Measurements from ENCODE around the gene TXNDC15.
"Not testable (repeated sequence)": the region's sequence is repeated elsewhere in the genome, so short reads cannot be mapped to it uniquely, and the experiment has no call there.

TXNDC15 gene

DNA sequence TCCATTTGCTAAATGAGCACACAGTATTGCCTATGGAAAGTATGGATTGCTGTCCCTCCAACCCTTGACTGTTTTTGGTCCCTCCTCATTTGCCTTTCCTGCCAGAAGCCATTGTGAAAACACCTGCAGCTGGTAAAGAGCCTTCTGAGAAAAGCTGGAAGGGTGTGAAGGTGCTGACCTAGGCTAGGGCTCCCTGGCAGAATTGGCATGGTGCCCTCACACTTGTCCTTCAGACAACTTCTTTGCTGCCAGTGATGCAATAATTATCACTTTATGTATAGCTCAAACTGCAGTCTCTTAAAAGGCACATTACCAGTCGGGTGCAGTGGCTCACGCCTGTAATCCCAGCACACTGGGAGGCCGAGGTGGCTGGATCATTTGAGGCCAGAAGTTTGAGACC lies 4.2 kb downstream of the TXNDC15 start:
- no peak for DNase-seq

DNA sequence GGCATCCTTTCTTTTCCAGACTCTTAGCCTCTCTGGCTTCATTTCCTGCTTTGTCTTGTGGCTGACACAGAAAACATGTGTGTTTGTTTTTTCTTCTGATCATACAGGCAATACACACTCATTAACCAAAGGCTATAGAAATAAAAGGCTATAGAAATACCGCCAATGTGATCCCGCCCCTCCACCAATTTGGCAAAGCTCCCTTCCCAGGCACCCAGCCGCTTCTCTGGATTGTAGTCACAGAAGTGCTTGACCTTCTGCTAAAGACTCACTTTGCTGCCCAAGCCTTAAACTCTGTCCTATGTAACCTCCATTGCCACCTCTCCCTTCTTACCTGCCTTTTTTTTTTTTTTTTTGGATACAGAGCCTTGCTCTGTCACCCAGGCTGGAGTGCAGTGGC lies 5.3 kb downstream of the TXNDC15 start:
- no peak for DNase-seq

DNA sequence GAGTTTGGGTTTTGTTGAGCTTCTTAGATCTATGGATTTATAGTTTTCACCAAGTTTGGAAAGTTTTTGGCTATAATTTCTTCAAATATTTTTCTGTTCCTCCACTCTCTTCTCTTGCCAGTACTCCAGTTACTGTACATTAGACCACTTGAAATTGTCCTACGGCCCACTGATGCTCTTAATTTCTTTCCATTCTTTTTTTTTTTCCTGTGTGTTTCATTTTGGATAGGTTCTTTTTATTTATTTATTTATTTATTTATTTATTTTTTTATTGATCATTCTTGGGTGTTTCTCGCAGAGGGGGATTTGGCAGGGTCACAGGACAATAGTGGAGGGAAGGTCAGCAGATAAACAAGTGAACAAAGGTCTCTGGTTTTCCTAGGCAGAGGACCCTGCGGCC lies 6.8 kb downstream of the TXNDC15 start:
- DNase-seq, result not testable (repeated sequence)

DNA sequence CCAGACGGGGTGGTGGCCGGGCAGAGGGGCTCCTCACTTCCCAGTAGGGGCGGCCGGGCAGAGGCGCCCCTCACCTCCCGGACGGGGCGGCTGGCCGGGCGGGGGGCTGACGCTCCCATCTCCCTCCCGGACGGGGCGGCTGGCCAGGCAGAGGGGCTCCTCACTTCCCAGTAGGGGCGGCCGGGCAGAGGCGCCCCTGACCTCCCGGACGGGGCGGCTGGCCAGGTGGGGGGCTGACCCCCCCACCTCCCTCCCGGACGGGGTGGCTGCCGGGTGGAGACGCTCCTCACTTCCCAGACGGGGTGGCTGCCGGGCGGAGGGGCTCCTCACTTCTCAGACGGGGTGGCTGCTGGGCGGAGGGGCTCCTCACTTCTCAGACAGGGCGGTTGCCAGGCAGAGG lies 7.5 kb downstream of the TXNDC15 start:
- DNase-seq, result not testable (repeated sequence)

DNA sequence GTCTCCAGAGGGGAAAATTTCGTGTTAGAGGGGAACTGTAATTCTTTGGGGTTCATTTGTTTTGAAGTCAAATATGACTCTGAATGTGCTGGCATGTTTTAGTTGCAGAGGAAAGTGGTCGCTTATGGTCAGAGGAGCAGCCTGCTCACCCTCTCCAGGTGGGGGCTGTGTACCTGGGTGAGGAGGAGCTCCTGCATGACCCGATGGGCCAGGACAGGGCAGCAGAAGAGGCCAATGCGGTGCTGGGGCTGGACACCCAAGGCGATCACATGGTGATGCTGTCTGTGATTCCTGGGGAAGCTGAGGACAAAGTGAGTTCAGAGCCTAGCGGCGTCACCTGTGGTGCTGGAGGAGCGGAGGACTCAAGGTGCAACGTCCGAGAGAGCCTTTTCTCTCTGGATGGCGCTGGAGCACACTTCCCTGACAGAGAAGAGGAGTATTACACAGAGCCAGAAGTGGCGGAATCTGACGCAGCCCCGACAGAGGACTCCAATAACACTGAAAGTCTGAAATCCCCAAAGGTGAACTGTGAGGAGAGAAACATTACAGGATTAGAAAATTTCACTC lies 13.5 kb downstream of the TXNDC15 start:
- DNase-seq, result no peak

DNA sequence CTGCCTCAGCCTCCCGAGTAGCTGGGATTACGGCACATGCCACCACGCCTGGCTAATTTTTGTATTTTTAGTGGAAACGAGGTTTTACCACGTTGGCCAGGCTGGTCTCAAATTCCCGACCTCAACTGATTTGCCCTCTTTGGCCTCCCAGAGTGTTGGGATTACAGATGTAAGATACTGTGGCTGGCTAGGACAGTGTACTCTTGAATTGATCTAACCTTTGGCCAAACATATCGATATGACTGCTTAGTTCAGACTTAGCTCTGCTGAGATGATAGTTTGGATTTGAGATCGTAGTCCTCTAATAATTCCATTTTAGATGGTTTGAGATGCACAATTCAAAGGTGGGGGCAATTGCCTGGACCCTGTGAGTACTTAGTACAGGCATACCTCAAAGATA lies 15.2 kb downstream of the TXNDC15 start:
- no peak for DNase-seq

DNA sequence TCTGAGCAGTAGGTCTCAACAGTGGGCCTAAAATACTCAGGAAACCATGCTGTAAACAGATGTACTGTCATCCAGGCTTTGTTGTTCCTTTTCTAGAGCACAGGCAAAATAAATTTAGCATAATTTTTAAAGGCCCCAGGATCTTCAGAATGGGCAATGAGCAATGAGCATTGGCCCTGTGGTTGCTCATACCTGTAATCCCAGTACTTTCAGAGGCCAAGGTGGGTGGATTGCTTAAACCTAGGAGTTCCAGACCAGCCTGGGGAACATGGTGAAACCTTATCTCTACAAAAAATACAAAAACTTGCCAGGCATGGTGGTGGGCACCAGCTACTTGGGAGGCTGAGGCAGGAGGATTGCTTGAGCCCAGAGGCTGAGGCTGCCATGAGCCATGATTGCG lies 17.3 kb downstream of the TXNDC15 start:
- DNase-seq, result no peak

DNA sequence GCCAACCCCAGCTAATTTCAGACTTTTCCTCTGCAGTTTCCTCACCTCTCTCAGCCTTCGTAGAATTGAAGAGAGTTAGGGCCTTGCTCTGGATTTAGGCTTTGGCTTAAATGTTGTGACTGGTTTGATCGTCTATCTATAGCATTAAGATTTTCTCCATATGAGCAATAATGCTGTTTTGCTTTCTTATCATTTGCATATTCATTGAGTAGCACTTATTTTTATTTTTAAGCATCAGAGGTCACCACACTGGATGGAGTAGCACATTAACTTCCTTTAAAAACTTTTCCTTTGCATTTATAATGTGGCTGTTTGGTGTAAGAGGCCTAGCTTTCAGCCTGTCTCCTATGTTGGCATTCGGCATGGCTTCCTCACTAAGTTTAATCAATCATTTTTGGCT lies 18.1 kb downstream of the TXNDC15 start:
- no peak for DNase-seq

DNA sequence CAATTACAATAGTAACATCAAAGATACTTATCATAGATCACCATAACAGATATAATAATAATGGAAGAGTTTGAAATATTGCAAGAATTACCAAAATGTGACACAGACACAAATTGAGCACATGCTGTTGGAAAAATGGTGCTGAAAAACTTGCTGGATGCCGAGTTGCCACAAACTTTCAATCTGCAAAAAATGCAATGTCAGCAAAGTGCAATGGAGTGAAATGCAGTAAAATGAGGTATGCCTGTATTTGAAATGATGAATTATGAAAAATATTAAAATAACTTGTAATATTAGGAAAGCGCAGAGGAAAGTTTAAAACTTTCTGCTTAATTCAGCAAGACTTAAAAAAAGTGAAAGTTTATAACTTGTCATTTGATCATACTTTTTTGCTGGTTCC lies 18.8 kb downstream of the TXNDC15 start:
- no peak for DNase-seq

DNA sequence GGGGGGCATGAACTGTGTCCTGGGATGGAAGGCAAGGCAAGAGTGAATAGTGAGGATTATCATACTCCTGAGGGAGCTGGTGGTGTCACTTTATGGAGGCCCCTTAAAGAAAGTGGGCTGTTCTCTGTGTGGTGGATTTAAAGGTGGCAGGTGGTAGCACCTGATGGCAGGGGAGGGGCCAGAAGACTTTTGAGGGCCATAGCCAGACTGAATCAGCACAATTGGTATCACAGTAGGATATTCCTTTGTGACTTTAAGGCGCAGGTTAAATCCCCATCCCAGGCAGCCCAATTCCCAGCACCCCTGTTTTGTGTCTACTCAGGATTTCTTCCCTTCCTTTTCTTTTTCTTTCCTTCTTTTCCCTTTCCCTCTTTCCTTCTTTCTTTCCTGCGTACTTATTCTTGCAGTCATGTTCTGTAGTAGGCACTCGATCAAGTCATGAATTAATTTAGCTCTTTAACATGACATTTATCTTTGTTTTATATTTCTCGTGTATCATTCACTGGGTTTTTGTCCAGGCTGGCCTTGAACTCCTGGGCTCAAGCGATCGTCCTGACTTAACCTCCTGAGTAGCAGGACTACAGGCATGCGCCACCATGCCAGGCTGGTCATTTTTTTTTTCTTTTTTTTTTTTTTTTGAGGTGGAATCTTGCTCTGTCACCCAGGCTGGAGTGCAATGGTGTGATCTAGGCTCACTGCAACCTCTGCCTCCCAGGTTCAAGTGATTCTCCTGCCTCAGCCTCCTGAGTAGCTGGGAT lies 19.8 kb downstream of the TXNDC15 start:
- DNase-seq, result no peak

DNA sequence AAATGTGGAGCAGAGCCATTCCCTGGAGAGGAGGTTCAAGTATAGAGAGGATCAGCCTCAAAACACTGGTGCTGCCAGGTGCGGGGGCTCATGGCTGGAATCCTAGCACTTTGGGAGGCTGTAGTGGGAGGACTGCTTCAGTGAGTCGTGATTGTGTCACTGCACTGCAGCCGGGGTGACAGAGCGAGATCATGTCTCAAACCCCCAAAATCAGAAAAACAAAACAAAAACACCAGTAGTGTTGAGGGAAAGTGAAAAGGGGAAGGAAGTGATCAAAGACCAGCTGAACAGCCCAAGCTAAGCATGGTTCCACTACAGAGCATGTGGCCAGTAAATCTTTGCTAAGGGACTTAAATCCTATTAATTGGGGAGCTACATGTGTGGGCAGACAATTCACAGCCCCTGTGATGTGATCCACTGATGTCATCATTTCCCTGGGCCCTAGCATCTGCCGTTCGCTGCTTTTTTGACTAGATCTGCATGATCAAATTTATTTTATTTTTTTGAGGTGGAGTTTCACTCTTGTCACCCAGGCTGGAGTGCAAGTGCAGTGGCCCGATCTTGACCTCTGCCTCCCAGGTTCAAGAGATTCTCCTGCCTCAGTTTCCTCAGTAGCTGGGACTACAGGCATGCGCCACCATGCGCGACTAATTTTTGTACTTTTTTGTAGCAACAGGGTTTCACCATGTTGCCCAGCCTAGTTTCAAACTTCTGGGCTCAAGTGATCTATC lies 28.1 kb downstream of the TXNDC15 start:
- DNase-seq, result no peak

DNA sequence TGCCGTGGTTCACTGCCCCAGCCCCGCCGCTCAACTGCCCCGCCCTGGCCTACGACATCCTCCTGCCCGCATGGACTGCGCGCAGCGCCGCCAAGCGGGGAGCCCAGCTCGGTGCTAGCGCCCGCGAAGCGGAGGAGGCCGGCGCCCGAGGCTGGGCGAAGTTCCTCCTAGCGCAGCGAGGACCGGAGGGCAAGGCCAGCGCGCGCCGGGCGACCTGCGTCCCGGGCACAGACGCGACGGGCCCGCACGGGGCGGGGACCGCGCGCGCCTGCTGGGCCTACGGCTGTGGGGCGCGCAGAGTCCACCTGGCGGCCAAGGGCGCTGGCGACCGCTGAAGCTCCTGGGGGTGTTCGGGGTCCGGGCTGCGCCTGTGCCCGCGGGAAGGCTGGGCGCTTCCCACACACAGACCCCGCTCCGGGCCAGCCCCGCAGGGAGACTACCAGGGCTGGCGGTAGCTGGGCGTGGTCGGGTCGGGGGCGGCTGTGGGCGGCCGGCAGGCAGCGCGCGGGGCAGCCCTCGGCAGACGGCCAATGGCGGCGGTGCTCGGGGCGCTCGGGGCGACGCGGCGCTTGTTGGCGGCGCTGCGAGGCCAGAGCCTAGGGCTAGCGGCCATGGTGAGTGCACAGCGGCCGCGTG lies 30.6 kb downstream of the TXNDC15 start, which contains the start of gene PCBD2:
PCBD2 (plus strand) TSS at position 522 of the 636 bp plus-strand sequence; CDS start at position 531, 9 bp downstream.
- peak; percentile 93 for DNase-seq

DNA sequence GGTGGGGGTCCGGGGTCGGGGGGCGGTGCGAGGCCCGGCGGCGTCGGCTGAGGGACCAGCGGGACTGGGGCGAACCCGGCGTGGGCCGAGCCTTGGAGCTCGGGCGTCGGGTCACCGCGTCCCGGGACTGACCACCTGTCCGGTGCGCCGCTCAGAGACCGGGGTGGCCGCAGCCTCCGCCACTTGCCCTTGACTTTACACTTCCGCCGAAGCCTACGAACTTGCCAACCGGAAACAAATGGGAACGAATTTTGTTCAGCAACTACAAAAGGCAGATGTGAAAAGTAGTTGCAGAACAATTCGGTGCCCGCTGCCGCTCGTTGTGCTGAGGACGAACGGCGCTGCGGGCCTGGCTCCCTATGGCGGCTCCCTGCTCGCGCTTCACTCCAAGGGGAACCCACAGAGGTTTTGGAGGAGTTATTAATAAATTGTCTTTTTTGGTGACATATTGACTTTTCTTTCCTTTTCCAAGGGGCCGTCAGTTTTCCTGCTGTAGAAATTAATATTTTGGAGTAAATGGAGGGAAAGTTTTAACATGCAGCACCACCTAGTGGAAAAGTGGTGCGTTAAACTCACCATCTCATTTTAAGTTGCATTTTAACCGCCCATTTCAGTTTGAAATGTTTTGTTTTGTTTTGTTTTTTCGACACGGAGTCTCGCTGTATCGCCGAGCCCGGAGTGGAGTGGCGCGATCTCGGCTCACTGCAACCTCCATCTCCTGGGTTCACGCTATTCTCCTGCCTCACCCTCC lies 31.2 kb downstream of the TXNDC15 start:
- DNase-seq, result peak; percentile 77

DNA sequence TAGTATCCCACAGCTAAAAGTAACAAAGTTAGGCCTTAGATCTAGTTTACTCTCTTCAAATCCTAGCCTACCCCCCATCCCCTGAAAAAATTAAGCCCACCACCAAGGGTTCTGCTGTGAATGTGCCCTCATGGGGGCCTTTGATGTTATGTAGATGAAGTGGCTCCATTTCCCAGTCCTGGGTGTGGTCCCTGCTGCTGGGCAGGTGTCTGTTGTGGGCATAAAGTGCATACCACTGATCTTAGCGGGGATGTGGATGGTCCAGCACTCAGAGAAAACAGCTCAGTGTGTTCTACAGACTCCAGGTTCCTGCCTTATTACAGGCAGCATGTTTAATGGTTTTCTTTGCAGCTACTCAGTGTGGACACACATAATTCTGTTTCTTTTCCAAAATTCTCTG lies 32.6 kb downstream of the TXNDC15 start:
- no peak for DNase-seq

DNA sequence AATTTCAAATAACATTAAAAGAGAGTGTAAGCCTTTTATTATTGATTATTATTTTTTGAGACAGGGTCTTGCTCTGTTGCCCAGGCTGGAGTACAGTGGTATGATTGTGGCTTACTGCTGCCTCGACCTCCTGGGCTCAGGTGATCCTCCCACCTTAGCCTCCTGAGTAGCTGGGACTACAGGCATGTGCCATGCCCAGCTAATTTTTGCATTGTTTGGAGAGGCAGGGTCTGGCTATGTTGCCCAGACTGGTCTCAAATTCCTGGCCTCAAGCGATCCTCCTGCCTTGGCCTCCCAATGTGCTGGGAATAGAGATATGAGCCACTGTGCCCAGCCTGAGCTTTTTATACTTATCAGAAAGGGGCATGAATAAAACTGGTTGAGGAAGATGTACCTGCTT lies 36.6 kb downstream of the TXNDC15 start:
- not testable (repeated sequence) for DNase-seq

DNA sequence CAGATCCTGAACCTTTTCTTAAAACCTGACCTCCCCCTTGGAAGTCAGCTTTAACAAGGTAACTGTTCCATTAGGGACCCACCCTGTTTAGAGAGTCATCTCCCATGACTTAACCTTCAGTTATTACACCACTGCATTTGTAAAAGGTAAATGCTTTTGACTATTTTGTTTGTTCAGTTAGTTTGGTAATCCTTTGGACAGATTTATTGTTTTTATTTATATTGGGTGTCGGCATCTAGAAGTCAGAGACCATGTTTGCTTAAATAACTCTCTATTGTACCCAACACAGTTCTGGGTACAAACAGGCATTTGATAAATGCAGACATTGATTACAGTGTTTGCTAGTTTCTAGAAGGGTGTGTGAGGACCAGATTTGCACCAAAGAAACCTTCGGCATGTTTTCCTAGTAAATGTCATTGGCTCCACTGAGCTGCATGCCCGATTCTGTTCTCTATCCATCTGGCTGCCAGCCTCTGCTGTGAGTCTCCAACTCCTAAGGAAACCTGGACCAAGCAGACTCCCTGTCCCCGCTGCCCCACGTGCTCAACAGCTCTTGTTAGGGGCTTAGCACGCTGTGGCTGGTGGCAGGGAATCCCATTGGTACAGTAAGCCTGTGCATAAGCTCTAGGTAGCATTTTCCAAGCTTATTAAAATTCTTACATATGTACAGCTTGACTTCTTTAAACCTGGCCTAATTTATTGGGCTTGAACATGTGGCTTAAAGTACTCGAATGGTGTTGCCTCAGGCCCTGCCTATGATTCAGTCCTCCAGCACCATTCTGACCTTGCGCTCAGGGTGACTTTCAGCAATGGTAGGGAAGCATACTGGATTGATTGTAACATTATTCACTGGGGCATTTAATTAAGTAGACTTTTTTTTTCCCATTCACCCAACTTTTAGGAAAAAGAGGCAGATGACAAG lies 37.4 kb downstream of the TXNDC15 start:
- DNase-seq, result no peak

DNA sequence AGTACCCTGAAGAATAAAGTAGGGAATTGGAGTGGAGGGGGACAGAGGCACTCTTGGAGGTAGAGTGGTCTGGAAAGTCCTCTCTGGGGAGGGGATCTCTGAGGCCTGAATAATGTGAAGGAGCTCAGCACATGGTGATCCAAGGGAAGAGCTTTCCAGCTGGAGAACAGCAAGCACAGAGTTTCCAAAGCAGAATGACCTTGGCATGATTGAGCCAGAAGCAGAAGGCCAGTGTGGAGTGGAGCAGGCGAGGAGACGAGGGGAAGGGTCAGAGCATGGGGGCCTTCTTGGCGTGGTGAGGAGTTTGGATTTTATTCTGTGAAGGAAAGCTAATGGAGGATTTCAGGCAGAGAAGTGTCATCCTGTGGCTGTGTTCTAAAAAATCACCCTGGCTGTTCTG lies 39.1 kb downstream of the TXNDC15 start:
- DNase-seq, result no peak

DNA sequence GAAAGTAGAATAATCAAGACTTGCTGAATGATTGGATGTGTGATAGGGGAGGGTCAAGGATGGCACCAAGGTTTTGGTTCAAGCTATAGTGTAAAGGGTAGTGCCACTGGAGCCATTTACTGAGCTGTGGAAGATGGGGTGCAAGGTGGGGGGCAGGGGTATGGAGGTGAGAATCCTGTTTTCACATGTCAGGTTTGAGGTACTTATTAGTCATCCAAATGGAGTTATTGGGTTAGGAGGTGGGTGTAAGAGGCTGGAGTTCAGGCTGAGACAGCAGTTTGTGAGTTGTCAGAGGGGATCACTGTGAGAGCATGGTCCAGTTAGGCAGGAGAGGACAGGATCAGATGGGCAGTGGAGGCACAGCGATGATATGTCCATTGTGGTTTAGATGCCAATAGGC lies 39.6 kb downstream of the TXNDC15 start:
- DNase-seq, result no peak

DNA sequence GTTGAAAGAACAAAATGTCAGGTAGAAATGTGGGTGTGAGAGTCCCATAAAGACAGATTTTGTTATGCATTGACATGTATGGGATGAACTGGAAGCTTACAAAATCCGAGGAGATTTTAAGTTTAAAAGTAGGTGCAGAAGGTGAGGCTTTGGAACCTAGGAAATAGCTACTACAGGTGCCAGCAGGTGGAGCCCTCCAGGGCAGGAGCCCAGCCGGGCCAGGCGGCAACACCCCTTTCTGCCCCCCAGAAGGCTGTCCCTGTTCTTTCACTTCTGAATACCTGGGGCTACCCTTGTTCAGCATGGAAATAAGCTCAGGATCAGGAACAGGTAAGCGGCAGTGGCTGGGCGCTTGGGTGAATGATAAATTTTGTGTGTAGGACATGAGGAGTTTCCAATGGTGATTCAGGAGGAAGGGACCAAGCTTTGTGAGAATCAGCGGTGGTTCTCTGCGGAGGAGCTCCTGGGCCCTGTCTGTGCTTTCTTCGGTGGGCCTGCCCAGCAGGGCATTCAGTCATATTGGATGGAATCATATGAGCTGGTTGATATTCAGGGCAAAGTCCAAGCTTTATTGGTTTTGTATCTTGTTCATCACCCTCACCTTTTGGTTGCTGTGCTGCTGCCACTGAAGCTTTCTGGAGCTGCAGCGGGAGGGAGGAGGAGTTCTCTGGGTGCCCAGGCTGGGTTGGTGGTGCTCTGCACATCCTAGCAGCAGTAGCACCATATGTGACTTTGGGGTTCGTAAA lies 43.1 kb downstream of the TXNDC15 start:
- no peak for DNase-seq

DNA sequence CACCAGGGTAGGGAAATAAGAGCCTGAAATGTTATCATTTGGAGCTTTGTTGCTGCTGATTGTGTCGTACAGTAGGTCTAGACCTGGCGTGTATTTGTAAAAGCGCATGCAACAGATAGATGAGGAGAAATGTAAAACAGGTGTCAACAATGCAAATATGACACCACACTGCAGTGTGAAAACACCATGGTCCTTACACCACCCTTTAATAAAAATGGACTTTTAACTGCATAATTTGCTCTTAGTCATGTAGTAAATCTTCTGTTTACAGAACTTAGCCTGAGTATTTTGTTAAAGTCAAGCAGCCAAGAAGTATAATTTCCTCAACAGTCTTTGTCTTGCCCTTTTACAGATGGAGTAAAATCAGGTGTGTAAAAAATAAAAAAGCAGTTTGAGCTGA lies 44.7 kb downstream of the TXNDC15 start:
- DNase-seq, result no peak
